ENCODE results near the gene CCL7. TPM values are rescaled to one million over a fixed set of nuclear protein-coding genes. Genes with fewer than 3 reads are reported as not detected.

The CCL7 gene
- total and polyA plus RNA-seq, 9 of the 15 experiments (the other 6 are each of a cell fraction or from before 2014, with no cell fraction given), result not detected

DNA sequence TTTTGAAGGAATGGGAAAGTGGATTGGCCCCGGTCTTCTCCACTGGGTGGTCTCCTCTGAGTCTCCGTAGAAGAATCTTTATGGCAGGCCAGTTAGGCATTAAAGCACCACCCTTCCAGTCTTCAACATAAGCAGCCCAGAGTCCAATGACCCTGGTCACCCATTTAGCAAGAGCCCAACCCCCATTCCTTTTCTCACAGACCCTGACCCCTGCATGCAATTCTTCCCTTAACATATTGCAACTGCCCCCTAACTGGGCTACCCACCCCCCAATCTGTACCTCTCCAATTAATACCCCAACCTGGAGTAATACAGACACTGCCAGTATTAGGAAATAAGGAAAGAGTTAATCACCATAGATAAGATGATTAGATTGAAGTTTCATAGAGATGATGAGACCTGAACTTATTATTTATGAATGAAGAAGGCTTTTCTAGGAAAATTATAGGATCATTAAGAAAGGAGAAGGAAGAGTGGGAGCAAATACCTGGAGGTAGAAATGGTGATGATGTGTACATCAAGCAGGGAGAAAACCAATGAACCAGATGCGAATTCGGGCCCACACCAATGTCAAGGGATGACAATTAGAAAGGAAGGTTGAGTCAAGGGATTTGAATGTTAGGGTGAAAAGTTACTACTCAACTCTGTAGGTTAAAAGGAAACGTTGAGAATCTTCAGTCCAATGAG lies 12.6 kb upstream of the CCL7 start:
- H3K9me1 ChIP-seq (ENCODE audit: control insufficient read depth, insufficient read depth, low read length), result no peaks in the 10 kb centered on the region
- H3K27me3 ChIP-seq (ENCODE audit: control insufficient read depth in 2 of 2, insufficient read depth in 2 of 2, low read length in 2 of 2), result no peaks in the 10 kb centered on the region; a peak in 2 of 5 replicates
- ATAC-seq (no peak), DNase-seq (ENCODE audit: extremely low read depth in 1 of 4, low spot score in 3 of 4) (no peak), FAIRE-seq (no peak)
- in situ Hi-C loops (cut with MboI), result no loop called here
- TF ChIP-seq ZNF121 (CRISPR knock-in tag; conservative IDR thresholded peaks at IDR 0.05), result no peak
- TF ChIP-seq YY1 (IDR thresholded peaks at IDR 0.05; ENCODE audit: borderline replicate concordance in 1 of 3, control insufficient read depth in 1 of 3, extremely low read depth in 1 of 3, insufficient read depth in 3 of 3, insufficient read length in 1 of 3, insufficient replicate concordance in 2 of 3, low read depth in 1 of 3, low read length in 2 of 3), result no peak
- TF ChIP-seq ZNF212 (CRISPR knock-in tag; IDR thresholded peaks at IDR 0.05), result no peak
- no peak for TF ChIP-seq MEF2D (tag; conservative IDR thresholded peaks at IDR 0.05; ENCODE audit: low read depth)
- no peak for TF ChIP-seq MCM5 (IDR thresholded peaks at IDR 0.05; ENCODE audit: low read depth)
- no peak for TF ChIP-seq CSDE1 (IDR thresholded peaks at IDR 0.05)
- TF ChIP-seq TOE1 (IDR thresholded peaks at IDR 0.05; ENCODE audit: borderline replicate concordance), result no peak
- TF ChIP-seq TOE1 (CRISPR knock-in tag; IDR thresholded peaks at IDR 0.05; ENCODE audit: borderline replicate concordance, low read depth), result no peak
- TF ChIP-seq PRPF4 (IDR thresholded peaks at IDR 0.05; ENCODE audit: insufficient read depth, low read depth, low read length, poor library complexity, severe bottlenecking), result no peak
- no peak for TF ChIP-seq NFRKB (IDR thresholded peaks at IDR 0.05; ENCODE audit: low read depth)
- TF ChIP-seq ZNF780A (CRISPR knock-in tag; IDR thresholded peaks at IDR 0.05), result no peak
- TF ChIP-seq MCM3 (IDR thresholded peaks at IDR 0.05), result no peak
- TF ChIP-seq NFIX (CRISPR knock-in tag; IDR thresholded peaks at IDR 0.05; ENCODE audit: low read depth), result no peak
- no peaks in the 10 kb centered on the region for H3K36me3 ChIP-seq (ENCODE audit: control insufficient read depth, insufficient read depth, low read length)
- POLR2A ChIA-PET, result interaction anchor here (0.7 kb wide), 1 partner anchor 19 kb away, joined by 3 read pairs; no protein-coding TSS in a partner anchor
- CTCF ChIA-PET (ENCODE audit: low intra/inter-chr PET ratio), result no interaction called here
- peaks cover under 1 to 9% of the 10 kb centered on the region in 2 experiments; a peak in 4 of 5 replicates for H3K4me1 ChIP-seq (replicated peaks in 1 of 2; ENCODE audit: control insufficient read depth in 2 of 2, insufficient read depth in 2 of 2, low read length in 2 of 2)
- WGBS (ENCODE audit: insufficient coverage, low coverage, missing lambda C conversion rate), result 0% methylated on average over 5 of the region's 5 CpGs
- intact Hi-C loops (cut with micrococcal nuclease), result no loop called here
- 0 out of 2 replicates have a peak, but pooled peaks cover 2% of the 10 kb centered on the region for H4K20me1 ChIP-seq (replicated peaks; ENCODE audit: control insufficient read depth, insufficient read depth, low read length)
- H3K27ac ChIP-seq (ENCODE audit: extremely low read depth, low read depth, low read length), result no peak overlapping the region
- no peak overlapping the region for H3K4me3 ChIP-seq
- H3K79me2 ChIP-seq (ENCODE audit: control insufficient read depth, insufficient read depth, low read length), result no peaks in the 10 kb centered on the region
- no peak overlapping the region for H3K9ac ChIP-seq (ENCODE audit: insufficient read depth in 1 of 2, low read depth in 2 of 2, low read length in 2 of 2)
- no peak overlapping the region for H3K4me2 ChIP-seq (ENCODE audit: insufficient read depth, low read length)
- BruUV-seq (replicated peaks), result no TSS peak
- H3K9me3 ChIP-seq (replicated peaks; ENCODE audit: control insufficient read depth, insufficient read depth, low read depth, low read length), result no peaks in the 10 kb centered on the region
- no peak overlapping the region for H2AFZ ChIP-seq (ENCODE audit: low read depth, low read length)
